Common myeloid progenitor, CD34-positive (primary cell): ENCODE results near the gene ALDOA.

Experiments
- CTCF ChIA-PET: fragments of 350-600 bp; sonication (Branson Sonifier 250); formaldehyde crosslinking; loops from one replicate; lab custom pipeline; 2021; ENCODE audit warnings: antibody characterized with exemption; lab: Charles Lee
- POLR2A ChIA-PET: fragments of 350-600 bp; sonication (Branson Sonifier 250); formaldehyde crosslinking; loops from one replicate; lab custom pipeline; 2021; ENCODE audit warnings: antibody characterized with exemption; lab: Charles Lee
- DNase-seq, 3 donors: peaks; one replicate each; pipeline versions ENCODE4 v3.0.0 to v3.0.0-alpha.2; 2013
- H3K27ac ChIP-seq, 2 experiments: 1 replicate in 1 of 2; 2 replicates in 1 of 2; pipeline ENCODE4 v1.7.0; 2013; ENCODE audit warnings: inconsistent platforms in 2 of 2, low read length in 2 of 2, mild to moderate bottlenecking in 2 of 2, low read depth in 1 of 2, moderate library complexity in 1 of 2; ENCODE audit not compliant: severe bottlenecking in 2 of 2, insufficient read depth in 1 of 2, poor library complexity in 1 of 2
- H3K27me3 ChIP-seq, 5 experiments: replicated peaks in 2 of 5; 1 replicate in 3 of 5; 2 replicates in 2 of 5; pipeline versions ENCODE4 v1.6.1 to v1.7.0; 2013; ENCODE audit warnings: low read length in 4 of 5, mild to moderate bottlenecking in 2 of 5, moderate library complexity in 2 of 5, inconsistent platforms in 1 of 5; ENCODE audit not compliant: insufficient read depth in 5 of 5, control insufficient read depth in 4 of 5
- H3K36me3 ChIP-seq, 4 experiments: 1 replicate in 2 of 4; 2 replicates in 2 of 4; pipeline versions ENCODE4 v1.6.1 to v1.7.0; 2013; ENCODE audit warnings: low read length in 3 of 4, control low read depth in 1 of 4, mild to moderate bottlenecking in 1 of 4; ENCODE audit not compliant: control insufficient read depth in 4 of 4, insufficient read depth in 4 of 4
- H3K4me1 ChIP-seq, 4 experiments: 1 replicate in 3 of 4; 2 replicates in 1 of 4; pipeline versions ENCODE4 v1.6.1 to v1.7.1; 2013; ENCODE audit warnings: low read length in 3 of 4, mild to moderate bottlenecking in 3 of 4, control low read depth in 1 of 4, inconsistent platforms in 1 of 4, moderate library complexity in 1 of 4; ENCODE audit not compliant: control insufficient read depth in 4 of 4, insufficient read depth in 4 of 4; ENCODE audit errors: control extremely low read depth in 1 of 4
- H3K4me3 ChIP-seq, 7 experiments: 1 replicate in 4 of 7; 2 replicates in 3 of 7; pipeline versions ENCODE4 v1.5.1 to v1.7.0; 2013; ENCODE audit warnings: mild to moderate bottlenecking in 7 of 7, low read length in 6 of 7, moderate library complexity in 6 of 7, inconsistent platforms in 2 of 7, low read depth in 2 of 7, control low read depth in 1 of 7; ENCODE audit not compliant: insufficient read depth in 4 of 7, control insufficient read depth in 1 of 7; ENCODE audit errors: extremely low read depth in 1 of 7
- H3K9me3 ChIP-seq, 5 experiments: 1 replicate in 4 of 5; 2 replicates in 1 of 5; pipeline versions ENCODE4 v1.6.1 to v1.7.1; 2013; ENCODE audit warnings: low read length in 4 of 5, mild to moderate bottlenecking in 2 of 5, inconsistent platforms in 1 of 5, low read depth in 1 of 5, moderate library complexity in 1 of 5; ENCODE audit not compliant: control insufficient read depth in 4 of 5, insufficient read depth in 2 of 5; ENCODE audit errors: control extremely low read depth in 1 of 5
- WGBS: methylation state at CpG from one replicate; pipeline ENCODE4 v1.1.5; 2013; ENCODE audit not compliant: insufficient coverage; 5-methylcytosine and 5-hydroxymethylcytosine counted together

Gene ALDOA

GRCh38 chr16:30063278-30063892 is 2.2 kb upstream of the ALDOA start:
- peak overlapping the region; percentile 50 to 91 for H3K27ac ChIP-seq
- H3K4me3 ChIP-seq, result peak overlapping the region in 6 of 7 experiments; percentile 82 to 99 (median 94)
- ChIA-PET POLR2A (interaction anchor here (0.6 kb wide), 1 partner anchor 311 kb away, joined by 3 read pairs; no protein-coding TSS in a partner anchor), CTCF (interaction anchor here (0.5 to 5.1 kb wide), 6 partner anchors 8 to 61 kb away, joined by 3 to 25 read pairs (median 4); partner anchors contain the start of gene TBX6)
- 55% methylated on average over 12 of the region's 12 CpGs for WGBS
- no peaks in the 10 kb centered on the region for H3K27me3 ChIP-seq
- H3K4me1 ChIP-seq, result peaks cover 0 to 38% (median 30%) of the 10 kb centered on the region in 4 experiments
- H3K36me3 ChIP-seq, result peaks cover 0 to 20% (median 14%) of the 10 kb centered on the region in 4 experiments
- no peak for DNase-seq
- no peaks in the 10 kb centered on the region for H3K9me3 ChIP-seq

GRCh38 chr16:30063893-30064728 is 1.4 kb upstream of the ALDOA start:
- Histone ChIP-seq H3K9me3 (no peaks in the 10 kb centered on the region), H3K36me3 (peaks cover 0 to 27% (median 21%) of the 10 kb centered on the region in 4 experiments), H3K4me1 (peaks cover 0 to 38% (median 32%) of the 10 kb centered on the region in 4 experiments), H3K4me3 (peak overlapping the region; percentile 82 to 99 (median 93)), H3K27ac (peak overlapping the region; percentile 50 to 91), H3K27me3 (no peaks in the 10 kb centered on the region)
- CTCF ChIA-PET, result interaction anchor here (0.9 to 19.2 kb wide), 9 partner anchors 9 to 122 kb away, joined by 3 to 235 read pairs (median 5); partner anchors contain the start of genes PPP4C, TBX6 and YPEL3
- POLR2A ChIA-PET, result interaction anchor here (0.6 to 2.2 kb wide), 3 partner anchors 9 to 310 kb away, joined by 3 to 11 read pairs (median 5); partner anchors contain the start of gene TAOK2
- DNase-seq, result peak; percentile 72 to 84 (median 81)
- 3% methylated on average over 14 of the region's 27 CpGs for WGBS

- POLR2A ChIA-PET, result interaction anchor here (0.6 to 2.6 kb wide), 6 partner anchors 10 to 398 kb away, joined by 4 to 20 read pairs (median 10); partner anchors contain the start of genes PPP4C, TAOK2 and TBX6
- CTCF ChIA-PET, result interaction anchor here (1.2 to 19.2 kb wide), 6 partner anchors 9 to 121 kb away, joined by 3 to 235 read pairs (median 6); partner anchors contain the start of genes PPP4C, TBX6 and YPEL3
- H3K4me1 ChIP-seq, result peaks cover 0 to 38% (median 35%) of the 10 kb centered on the region in 4 experiments
Measured at GRCh38 chr16:30064729-30065101, 845 bp upstream of the ALDOA start.

GRCh38 chr16:30065943-30066760 is 592 bp downstream of the ALDOA start:
- Histone ChIP-seq H3K9me3 (no peaks in the 10 kb centered on the region), H3K36me3 (peaks cover 11 to 48% (median 38%) of the 10 kb centered on the region in 4 experiments), H3K4me3 (peak overlapping the region; percentile 82 to 99 (median 93)), H3K27me3 (no peaks in the 10 kb centered on the region), H3K27ac (peak overlapping the region; percentile 82 to 91), H3K4me1 (peaks cover 0 to 38% (median 35%) of the 10 kb centered on the region in 4 experiments)
- ChIA-PET CTCF (interaction anchor here (0.9 to 19.2 kb wide), 14 partner anchors 9 to 119 kb away, joined by 3 to 235 read pairs (median 3); partner anchors contain the start of genes PPP4C, TBX6 and YPEL3), POLR2A (interaction anchor here (0.6 to 2.6 kb wide), 11 partner anchors 9 to 601 kb away, joined by 3 to 20 read pairs (median 4); partner anchors contain the start of genes CORO1A, PPP4C, TAOK2 and TBX6)
- DNase-seq, result peak; percentile 60 to 78 (median 74)
- WGBS, result 2% methylated on average over 31 of the region's 44 CpGs

More at GRCh38 chr16:30064729-30065101, 845 bp upstream of the ALDOA start:
- 0% methylated on average over 14 of the region's 25 CpGs for WGBS
- Histone ChIP-seq H3K9me3 (no peaks in the 10 kb centered on the region), H3K27ac (peak overlapping the region in 1 of 2 experiments; percentile 91), H3K4me3 (peak overlapping the region; percentile 82 to 99 (median 93)), H3K27me3 (no peaks in the 10 kb centered on the region), H3K36me3 (peaks cover 3 to 33% (median 26%) of the 10 kb centered on the region in 4 experiments)
- no peak for DNase-seq

GRCh38 chr16:30066761-30067583 is 1.4 kb downstream of the ALDOA start:
- Histone ChIP-seq H3K27me3 (no peaks in the 10 kb centered on the region), H3K4me1 (peaks cover 0 to 38% (median 35%) of the 10 kb centered on the region in 4 experiments), H3K27ac (peak overlapping the region; percentile 82 to 91), H3K36me3 (peaks cover 16 to 55% (median 44%) of the 10 kb centered on the region in 4 experiments), H3K9me3 (no peaks in the 10 kb centered on the region), H3K4me3 (peak overlapping the region; percentile 82 to 99 (median 93))
- 72% methylated on average over 17 of the region's 21 CpGs for WGBS
- DNase-seq, result no peak
- ChIA-PET POLR2A (interaction anchor here (0.6 to 2.6 kb wide), 7 partner anchors 8 to 600 kb away, joined by 3 to 20 read pairs (median 7); partner anchors contain the start of genes PPP4C and TBX6), CTCF (interaction anchor here (0.6 to 19.2 kb wide), 8 partner anchors 11 to 368 kb away, joined by 3 to 235 read pairs (median 4); partner anchors contain the start of genes TBX6 and YPEL3)
